ENCODE results near the gene MTG2.

- TF ChIP-seq CTCF (IDR thresholded peaks at IDR 0.05) (no peak), POLR2AphosphoS5 (IDR thresholded peaks at IDR 0.05; ENCODE audit: low read depth, low read length) (no peak), RAD21 (IDR thresholded peaks at IDR 0.05; ENCODE audit: low read length) (no peak), JUND (IDR thresholded peaks at IDR 0.05) (no peak)
Observed at GRCh38 chr20:62178316-62179161, 4.3 kb upstream of the MTG2 start.
